BE2C (cell line): Measurements from ENCODE around the gene COL4A4.

ENCODE experiments used
- DNase-seq: peaks from one replicate; pipeline ENCODE4 v3.0.0-alpha.2; 2020
- H3K27me3 ChIP-seq: fragments of 250-450 bp; sonication (Bioruptor Pico); 2 replicates; pipeline ENCODE4 v1.5.1; 2020; ENCODE audit warnings: mild to moderate bottlenecking
- H3K36me3 ChIP-seq: fragments of 250-450 bp; sonication (Bioruptor Pico); 2 replicates; pipeline ENCODE4 v1.5.1; 2020; ENCODE audit warnings: mild to moderate bottlenecking
- H3K4me1 ChIP-seq: fragments of 250-450 bp; sonication (Bioruptor Pico); 2 replicates; pipeline ENCODE4 v1.5.1; 2020
- H3K4me3 ChIP-seq: 2 replicates; pipeline ENCODE4 v1.5.1; 2011; ENCODE audit warnings: low read depth, low read length
- H3K9me3 ChIP-seq: fragments of 250-450 bp; sonication (Bioruptor Pico); 2 replicates; pipeline ENCODE4 v1.5.1; 2020
- CTCF ChIP-seq: IDR thresholded peaks from 2 replicates; pipeline ENCODE4 v1.5.1; 2012; ENCODE audit warnings: mild to moderate bottlenecking, low read depth, low read length

COL4A4 gene

GRCh38 chr2:227118353-227118752 lies 45.7 kb downstream of the COL4A4 start:
- no peak for TF ChIP-seq CTCF
- no peak for DNase-seq
- Histone ChIP-seq H3K9me3 (no peaks in the 10 kb centered on the region), H3K27me3 (peaks cover 13% of the 10 kb centered on the region), H3K36me3 (no peaks in the 10 kb centered on the region), H3K4me3 (no peak overlapping the region), H3K4me1 (no peaks in the 10 kb centered on the region)

GRCh38 chr2:227117852-227118251 lies 46.2 kb downstream of the COL4A4 start:
- no peak for DNase-seq
- no peaks in the 10 kb centered on the region for H3K36me3 ChIP-seq
- H3K4me1 ChIP-seq, result no peaks in the 10 kb centered on the region
- H3K9me3 ChIP-seq, result no peaks in the 10 kb centered on the region
- H3K27me3 ChIP-seq, result peaks cover 13% of the 10 kb centered on the region
- H3K4me3 ChIP-seq, result no peak overlapping the region
- no peak for TF ChIP-seq CTCF

- no peaks in the 10 kb centered on the region for H3K4me1 ChIP-seq
- no peaks in the 10 kb centered on the region for H3K36me3 ChIP-seq
- DNase-seq, result no peak
- peaks cover 13% of the 10 kb centered on the region for H3K27me3 ChIP-seq
- H3K4me3 ChIP-seq, result no peak overlapping the region
- no peaks in the 10 kb centered on the region for H3K9me3 ChIP-seq
- TF ChIP-seq CTCF, result no peak
These were observed 47.0 kb downstream of the COL4A4 start for GRCh38 chr2:227117027-227117426.

- no peaks in the 10 kb centered on the region for H3K4me1 ChIP-seq
- no peaks in the 10 kb centered on the region for H3K9me3 ChIP-seq
- H3K4me3 ChIP-seq, result no peak overlapping the region
- no peaks in the 10 kb centered on the region for H3K36me3 ChIP-seq
- peaks cover 13% of the 10 kb centered on the region for H3K27me3 ChIP-seq
- TF ChIP-seq CTCF, result no peak
- DNase-seq, result no peak
These were observed 48.2 kb downstream of the COL4A4 start for GRCh38 chr2:227115761-227116160.

GRCh38 chr2:227106845-227107759 lies 56.9 kb downstream of the COL4A4 start:
- H3K4me3 ChIP-seq, result no peak overlapping the region
- H3K36me3 ChIP-seq, result no peaks in the 10 kb centered on the region
- peak; percentile 91 for TF ChIP-seq CTCF
- H3K9me3 ChIP-seq, result no peaks in the 10 kb centered on the region
- peak; percentile 60 for DNase-seq
- H3K27me3 ChIP-seq, result peaks cover 19% of the 10 kb centered on the region
- H3K4me1 ChIP-seq, result no peaks in the 10 kb centered on the region

GRCh38 chr2:227103583-227103982 lies 60.4 kb downstream of the COL4A4 start:
- H3K9me3 ChIP-seq, result no peaks in the 10 kb centered on the region
- H3K4me3 ChIP-seq, result no peak overlapping the region
- peaks cover 7% of the 10 kb centered on the region for H3K27me3 ChIP-seq
- no peak for TF ChIP-seq CTCF
- no peak for DNase-seq
- no peaks in the 10 kb centered on the region for H3K4me1 ChIP-seq
- no peaks in the 10 kb centered on the region for H3K36me3 ChIP-seq
